ENCODE results near the gene PAK6.

The PAK6 gene

DNA sequence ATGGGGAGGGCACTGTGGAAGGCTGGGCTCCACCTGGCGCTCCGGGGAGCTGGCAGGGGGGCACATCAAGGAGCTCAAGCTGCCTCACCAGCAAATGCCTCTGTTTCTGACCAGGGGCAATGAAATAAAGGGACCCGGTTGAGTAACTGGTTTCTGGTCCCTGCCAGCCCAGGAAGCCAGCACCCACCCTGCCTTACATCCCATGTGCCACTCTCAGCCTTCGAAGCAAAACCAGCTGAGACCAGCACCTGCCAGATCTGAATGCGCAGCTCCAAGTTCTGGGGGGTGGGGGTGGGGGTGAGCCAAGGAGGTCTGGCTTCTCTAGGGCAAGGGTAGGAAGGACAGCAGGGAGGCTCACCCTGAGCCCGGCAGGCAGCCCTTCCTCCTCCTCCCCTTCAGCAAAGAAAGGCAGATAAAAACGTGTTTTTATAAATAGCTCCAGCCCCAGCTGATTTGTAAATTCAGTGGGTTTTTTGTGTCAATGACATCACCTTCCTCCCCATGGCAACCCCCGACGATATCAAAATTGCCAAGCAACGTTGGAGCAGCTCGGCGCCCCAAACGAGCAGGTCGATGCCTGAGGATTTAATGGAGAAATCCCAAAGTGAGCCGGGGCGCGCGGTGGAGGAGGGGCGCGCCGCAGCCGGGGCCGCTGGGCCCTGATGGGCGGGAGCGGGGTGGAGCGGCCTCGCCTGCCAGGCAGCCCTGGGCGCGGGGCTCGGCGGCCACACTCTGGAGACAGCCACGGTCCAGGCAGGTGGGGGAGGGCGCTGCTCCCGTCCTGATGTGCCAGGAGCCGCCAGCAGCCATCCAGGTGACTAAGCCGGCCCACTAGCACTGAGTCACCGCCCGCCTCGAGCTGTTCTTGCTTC lies at the start of gene PAK6:
Gene PAK6 (plus strand): TSS at position 532 of the 872 bp plus-strand sequence. CDS start 25,723 bp downstream, outside the sequence.
- H4K20me1 ChIP-seq (ENCODE audit: insufficient read depth, low read length), result no peaks in the 10 kb centered on the region
- H3K4me2 ChIP-seq (ENCODE audit: low read length), result peak within 1 kb of the TSS; percentile 84
- no peak within 1 kb of the TSS for H2AFZ ChIP-seq (ENCODE audit: low read depth, low read length)
- no peaks in the 10 kb centered on the region for H3K79me2 ChIP-seq (ENCODE audit: low read length)
- H3K27me3 ChIP-seq (ENCODE audit: low read depth, low read length), result no peaks in the 10 kb centered on the region
- peak within 1 kb of the TSS; percentile 24; the same call in 1 of the 2 replicates for H3K9ac ChIP-seq (ENCODE audit: low read length)
- no peak within 1 kb of the TSS for H3K27ac ChIP-seq (ENCODE audit: low read length)
- TF ChIP-seq, protein P1, sequence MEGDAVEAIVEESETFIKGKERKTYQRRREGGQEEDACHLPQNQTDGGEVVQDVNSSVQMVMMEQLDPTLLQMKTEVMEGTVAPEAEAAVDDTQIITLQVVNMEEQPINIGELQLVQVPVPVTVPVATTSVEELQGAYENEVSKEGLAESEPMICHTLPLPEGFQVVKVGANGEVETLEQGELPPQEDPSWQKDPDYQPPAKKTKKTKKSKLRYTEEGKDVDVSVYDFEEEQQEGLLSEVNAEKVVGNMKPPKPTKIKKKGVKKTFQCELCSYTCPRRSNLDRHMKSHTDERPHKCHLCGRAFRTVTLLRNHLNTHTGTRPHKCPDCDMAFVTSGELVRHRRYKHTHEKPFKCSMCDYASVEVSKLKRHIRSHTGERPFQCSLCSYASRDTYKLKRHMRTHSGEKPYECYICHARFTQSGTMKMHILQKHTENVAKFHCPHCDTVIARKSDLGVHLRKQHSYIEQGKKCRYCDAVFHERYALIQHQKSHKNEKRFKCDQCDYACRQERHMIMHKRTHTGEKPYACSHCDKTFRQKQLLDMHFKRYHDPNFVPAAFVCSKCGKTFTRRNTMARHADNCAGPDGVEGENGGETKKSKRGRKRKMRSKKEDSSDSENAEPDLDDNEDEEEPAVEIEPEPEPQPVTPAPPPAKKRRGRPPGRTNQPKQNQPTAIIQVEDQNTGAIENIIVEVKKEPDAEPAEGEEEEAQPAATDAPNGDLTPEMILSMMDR (IDR thresholded peaks at IDR 0.05; ENCODE audit: low read depth, low read length), result no peak
- TF ChIP-seq EZH2phosphoT487 (IDR thresholded peaks at IDR 0.05; ENCODE audit: low read depth), result no peak
- H3K4me3 ChIP-seq (ENCODE audit: low read length), result peak within 1 kb of the TSS; percentile 70
- H3K9me3 ChIP-seq (ENCODE audit: insufficient read depth, low read length), result no peaks in the 10 kb centered on the region
- peaks cover 19% of the 10 kb centered on the region for H3K4me1 ChIP-seq (ENCODE audit: low read length)
- H3K36me3 ChIP-seq (replicated peaks; ENCODE audit: low read depth, low read length), result peaks cover 7% of the 10 kb centered on the region

GRCh38 chr15:40190591-40190990 lies 48.3 kb upstream of the PAK6 start:
- H4K20me1 ChIP-seq (ENCODE audit: insufficient read depth, low read length), result 0 out of 2 replicates have a peak, but pooled peaks cover 10% of the 10 kb centered on the region
- H3K36me3 ChIP-seq (replicated peaks; ENCODE audit: low read depth, low read length), result peaks cover 62% of the 10 kb centered on the region
- H3K4me2 ChIP-seq (ENCODE audit: low read length), result no peak overlapping the region
- no peaks in the 10 kb centered on the region for H3K9me3 ChIP-seq (ENCODE audit: insufficient read depth, low read length)
- H3K4me1 ChIP-seq (ENCODE audit: low read length), result peaks cover 8% of the 10 kb centered on the region; the same call in 1 of the 2 replicates
- no peak overlapping the region for H3K4me3 ChIP-seq (ENCODE audit: low read length)
- no peak overlapping the region for H3K9ac ChIP-seq (ENCODE audit: low read length)
- H2AFZ ChIP-seq (ENCODE audit: low read depth, low read length), result no peak overlapping the region
- peaks cover 67% of the 10 kb centered on the region for H3K79me2 ChIP-seq (ENCODE audit: low read length)
- H3K27me3 ChIP-seq (ENCODE audit: low read depth, low read length), result no peaks in the 10 kb centered on the region
- no peak for TF ChIP-seq EZH2phosphoT487 (IDR thresholded peaks at IDR 0.05; ENCODE audit: low read depth)
- TF ChIP-seq, protein P1 (IDR thresholded peaks at IDR 0.05; ENCODE audit: low read depth, low read length), result no peak
- no peak overlapping the region for H3K27ac ChIP-seq (ENCODE audit: low read length)

- Histone ChIP-seq H3K36me3 (replicated peaks; ENCODE audit: low read depth, low read length) (peaks cover 69% of the 10 kb centered on the region), H3K4me1 (ENCODE audit: low read length) (peaks cover 8% of the 10 kb centered on the region; the same call in 1 of the 2 replicates), H3K79me2 (ENCODE audit: low read length) (peaks cover 81% of the 10 kb centered on the region)
Observed at GRCh38 chr15:40192942-40193341, 45.9 kb upstream of the PAK6 start.

GRCh38 chr15:40197434-40197833 lies 41.4 kb upstream of the PAK6 start:
- Histone ChIP-seq H3K36me3 (replicated peaks; ENCODE audit: low read depth, low read length) (peaks cover 70% of the 10 kb centered on the region), H3K4me1 (ENCODE audit: low read length) (no peaks in the 10 kb centered on the region), H3K9me3 (ENCODE audit: insufficient read depth, low read length) (no peaks in the 10 kb centered on the region), H3K27ac (ENCODE audit: low read length) (no peak overlapping the region), H3K79me2 (ENCODE audit: low read length) (peaks cover 44% of the 10 kb centered on the region), H3K9ac (ENCODE audit: low read length) (no peak overlapping the region), H3K4me2 (ENCODE audit: low read length) (no peak overlapping the region), H4K20me1 (ENCODE audit: insufficient read depth, low read length) (0 out of 2 replicates have a peak, but pooled peaks cover 4% of the 10 kb centered on the region), H3K27me3 (ENCODE audit: low read depth, low read length) (no peaks in the 10 kb centered on the region), H2AFZ (ENCODE audit: low read depth, low read length) (no peak overlapping the region), H3K4me3 (ENCODE audit: low read length) (no peak overlapping the region)
- TF ChIP-seq EZH2phosphoT487 (IDR thresholded peaks at IDR 0.05; ENCODE audit: low read depth), result no peak
- TF ChIP-seq, protein P1 (IDR thresholded peaks at IDR 0.05; ENCODE audit: low read depth, low read length), result no peak

More at GRCh38 chr15:40192942-40193341, 45.9 kb upstream of the PAK6 start:
- TF ChIP-seq, protein P1 (IDR thresholded peaks at IDR 0.05; ENCODE audit: low read depth, low read length), result no peak
- no peak for TF ChIP-seq EZH2phosphoT487 (IDR thresholded peaks at IDR 0.05; ENCODE audit: low read depth)
- H2AFZ ChIP-seq (ENCODE audit: low read depth, low read length), result no peak overlapping the region
- H3K27ac ChIP-seq (ENCODE audit: low read length), result no peak overlapping the region
- no peak overlapping the region for H3K4me3 ChIP-seq (ENCODE audit: low read length)
- H3K27me3 ChIP-seq (ENCODE audit: low read depth, low read length), result no peaks in the 10 kb centered on the region
- 0 out of 2 replicates have a peak, but pooled peaks cover 10% of the 10 kb centered on the region for H4K20me1 ChIP-seq (ENCODE audit: insufficient read depth, low read length)
- no peaks in the 10 kb centered on the region for H3K9me3 ChIP-seq (ENCODE audit: insufficient read depth, low read length)
- no peak overlapping the region for H3K9ac ChIP-seq (ENCODE audit: low read length)
- H3K4me2 ChIP-seq (ENCODE audit: low read length), result no peak overlapping the region
